OCI-LY1 (cell line): ENCODE results near the gene NAA30.
"Not testable (repeated sequence)": the region's sequence is repeated elsewhere in the genome, so short reads cannot be mapped to it uniquely, and the experiment has no call there.

Source experiments
- EZH2 ChIP-seq: fragments of 200-600 bp; sonication (generic), shearing (Covaris generic); IDR thresholded peaks from 2 replicates; pipeline ENCODE4 v1.8.0; 2017; ENCODE audit warnings: borderline replicate concordance, mixed run types, mild to moderate bottlenecking, antibody characterized with exemption, low read length, moderate library complexity, mixed read lengths
- TF ChIP-seq, protein P1 (sequence below): fragments of 200-600 bp; sonication (generic), shearing (Covaris generic); IDR thresholded peaks from 2 replicates; pipeline ENCODE4 v1.5.1; 2017; ENCODE audit warnings: mild to moderate bottlenecking, antibody characterized with exemption, low read length, moderate library complexity, mixed read lengths

DNA sequence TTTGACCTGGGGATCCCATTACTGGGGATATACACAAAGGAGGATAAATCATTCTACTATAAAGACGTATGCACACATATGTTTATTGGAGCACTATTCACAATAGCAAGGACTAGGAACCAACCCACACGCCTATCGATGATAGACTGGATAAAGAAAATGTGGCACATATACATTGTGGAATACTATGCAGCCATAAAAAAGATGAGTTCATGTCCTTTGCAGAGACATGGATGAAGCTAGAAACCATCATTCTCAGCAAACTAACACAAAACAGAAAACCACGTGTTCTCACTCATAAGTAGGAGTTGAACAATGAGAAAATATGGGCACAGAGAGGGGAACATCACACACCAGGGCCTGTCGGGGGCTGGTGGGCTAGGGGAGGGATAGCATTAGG, 20.2 kb upstream of the NAA30 start:
- TF ChIP-seq EZH2 = not testable (repeated sequence)
- TF ChIP-seq, protein P1, sequence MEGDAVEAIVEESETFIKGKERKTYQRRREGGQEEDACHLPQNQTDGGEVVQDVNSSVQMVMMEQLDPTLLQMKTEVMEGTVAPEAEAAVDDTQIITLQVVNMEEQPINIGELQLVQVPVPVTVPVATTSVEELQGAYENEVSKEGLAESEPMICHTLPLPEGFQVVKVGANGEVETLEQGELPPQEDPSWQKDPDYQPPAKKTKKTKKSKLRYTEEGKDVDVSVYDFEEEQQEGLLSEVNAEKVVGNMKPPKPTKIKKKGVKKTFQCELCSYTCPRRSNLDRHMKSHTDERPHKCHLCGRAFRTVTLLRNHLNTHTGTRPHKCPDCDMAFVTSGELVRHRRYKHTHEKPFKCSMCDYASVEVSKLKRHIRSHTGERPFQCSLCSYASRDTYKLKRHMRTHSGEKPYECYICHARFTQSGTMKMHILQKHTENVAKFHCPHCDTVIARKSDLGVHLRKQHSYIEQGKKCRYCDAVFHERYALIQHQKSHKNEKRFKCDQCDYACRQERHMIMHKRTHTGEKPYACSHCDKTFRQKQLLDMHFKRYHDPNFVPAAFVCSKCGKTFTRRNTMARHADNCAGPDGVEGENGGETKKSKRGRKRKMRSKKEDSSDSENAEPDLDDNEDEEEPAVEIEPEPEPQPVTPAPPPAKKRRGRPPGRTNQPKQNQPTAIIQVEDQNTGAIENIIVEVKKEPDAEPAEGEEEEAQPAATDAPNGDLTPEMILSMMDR = not testable (repeated sequence)
